MM.1S (cell line): ENCODE results near the gene LTBP4.

Experiments
- DNase-seq: peaks from one replicate; pipeline ENCODE4 v3.0.0-alpha.2; 2015
- H2AFZ ChIP-seq: fragments of 300-600 bp; sonication (generic); 2 replicates; pipeline ENCODE4 v1.6.0; 2016; ENCODE audit warnings: antibody characterized with exemption, low read length
- H3F3A ChIP-seq: fragments of 300-600 bp; sonication (generic); 2 replicates; pipeline ENCODE4 v1.6.1; 2016; ENCODE audit warnings: mild to moderate bottlenecking, antibody characterized with exemption, low read length, moderate library complexity, mixed read lengths; ENCODE audit not compliant: insufficient read depth
- H3K27ac ChIP-seq: fragments of 300-600 bp; sonication (generic); 2 replicates; pipeline ENCODE4 v1.5.1; 2016; ENCODE audit warnings: mild to moderate bottlenecking, low read length
- H3K27me3 ChIP-seq: fragments of 300-600 bp; sonication (generic); replicated peaks from 2 replicates; pipeline ENCODE4 v1.6.0; 2016; ENCODE audit warnings: low read length; ENCODE audit not compliant: insufficient read depth
- H3K36me3 ChIP-seq: fragments of 300-600 bp; sonication (generic); replicated peaks from 2 replicates; pipeline ENCODE4 v1.6.1; 2016; ENCODE audit warnings: mild to moderate bottlenecking, low read length, mixed read lengths; ENCODE audit not compliant: insufficient read depth
- H3K4me1 ChIP-seq: fragments of 300-600 bp; sonication (generic); 2 replicates; pipeline ENCODE4 v1.6.1; 2016; ENCODE audit warnings: low read length, mixed read lengths
- H3K4me2 ChIP-seq: fragments of 300-600 bp; sonication (generic); 2 replicates; pipeline ENCODE4 v1.6.0; 2016; ENCODE audit warnings: low read depth, low read length
- H3K4me3 ChIP-seq: fragments of 300-600 bp; sonication (generic); 2 replicates; pipeline ENCODE4 v1.5.1; 2016; ENCODE audit warnings: low read length, mixed read lengths
- H3K79me2 ChIP-seq: fragments of 300-600 bp; sonication (generic); 2 replicates; pipeline ENCODE4 v1.6.1; 2016; ENCODE audit warnings: mixed run types, low read length, mixed read lengths
- H3K9ac ChIP-seq: fragments of 300-600 bp; sonication (generic); 2 replicates; pipeline ENCODE4 v1.6.1; 2016; ENCODE audit warnings: low read length, mixed read lengths
- H3K9me2 ChIP-seq: fragments of 300-600 bp; sonication (generic); replicated peaks from 2 replicates; pipeline ENCODE4 v1.6.1; 2016; ENCODE audit warnings: mild to moderate bottlenecking, low read length, mixed read lengths; ENCODE audit not compliant: insufficient read depth
- H3K9me3 ChIP-seq: fragments of 300-600 bp; sonication (generic); replicated peaks from 2 replicates; pipeline ENCODE4 v1.6.1; 2016; ENCODE audit warnings: mild to moderate bottlenecking, low read length, mixed read lengths; ENCODE audit not compliant: insufficient read depth
- H4K20me1 ChIP-seq: fragments of 300-600 bp; sonication (generic); 2 replicates; pipeline ENCODE4 v1.6.1; 2016; ENCODE audit warnings: mild to moderate bottlenecking, low read length, moderate library complexity, mixed read lengths; ENCODE audit not compliant: insufficient read depth
- EZH2 ChIP-seq: fragments of 300-600 bp; sonication (generic); optimal IDR thresholded peaks from 2 replicates; pipeline ENCODE3; 2017; ENCODE audit warnings: low read depth, mild to moderate bottlenecking, antibody characterized with exemption, low read length, mixed read lengths
- EZH2phosphoT487 ChIP-seq: fragments of 300-600 bp; sonication (generic); IDR thresholded peaks from 2 replicates; pipeline ENCODE4 v1.6.1; 2018; ENCODE audit warnings: antibody characterized with exemption, low read length
- TF ChIP-seq, protein P1 (sequence below): fragments of 300-600 bp; sonication (generic); IDR thresholded peaks from 2 replicates; pipeline ENCODE4 v1.5.1; 2016; ENCODE audit warnings: antibody characterized with exemption, low read length, mixed read lengths

Gene LTBP4

DNA sequence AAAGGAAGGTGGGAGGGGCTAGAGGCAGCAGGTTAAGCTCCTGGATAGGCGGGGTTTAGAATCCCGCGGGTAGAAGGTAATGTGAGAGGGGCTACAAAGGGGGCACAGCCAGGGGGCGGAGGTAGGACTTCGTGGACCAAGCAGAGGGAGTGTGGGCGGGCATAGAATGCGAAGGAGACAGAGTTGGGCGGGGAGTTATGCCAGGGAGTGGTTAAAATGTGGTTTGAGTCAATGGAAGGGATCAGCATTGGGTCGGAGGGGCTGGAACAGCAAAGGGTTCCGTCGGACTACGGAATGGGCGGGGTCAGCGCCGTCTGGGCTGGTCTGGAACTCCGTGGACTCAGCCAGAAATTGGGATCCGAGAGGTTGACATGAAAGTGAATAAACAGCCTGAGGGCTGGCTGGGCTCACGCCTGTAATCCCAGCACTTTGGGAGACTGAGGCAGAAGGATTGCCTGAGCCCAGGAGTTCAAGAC lies 3.0 kb downstream of the LTBP4 start:
- Histone ChIP-seq H3K9ac (no peak overlapping the region), H3K4me3 (peak overlapping the region; percentile 87; the same call in 1 of the 2 replicates), H3K27me3 (peaks cover 25% of the 10 kb centered on the region), H4K20me1 (no peaks in the 10 kb centered on the region), H3K79me2 (no peaks in the 10 kb centered on the region), H3K27ac (no peak overlapping the region), H3K9me2 (no peaks in the 10 kb centered on the region), H3K4me1 (peaks cover 35% of the 10 kb centered on the region), H3K9me3 (no peaks in the 10 kb centered on the region), H3K36me3 (no peaks in the 10 kb centered on the region), H3F3A (peaks cover 36% of the 10 kb centered on the region), H2AFZ (peak overlapping the region; percentile 98), H3K4me2 (peak overlapping the region; percentile 99; the same call in 1 of the 2 replicates)
- TF ChIP-seq, protein P1, sequence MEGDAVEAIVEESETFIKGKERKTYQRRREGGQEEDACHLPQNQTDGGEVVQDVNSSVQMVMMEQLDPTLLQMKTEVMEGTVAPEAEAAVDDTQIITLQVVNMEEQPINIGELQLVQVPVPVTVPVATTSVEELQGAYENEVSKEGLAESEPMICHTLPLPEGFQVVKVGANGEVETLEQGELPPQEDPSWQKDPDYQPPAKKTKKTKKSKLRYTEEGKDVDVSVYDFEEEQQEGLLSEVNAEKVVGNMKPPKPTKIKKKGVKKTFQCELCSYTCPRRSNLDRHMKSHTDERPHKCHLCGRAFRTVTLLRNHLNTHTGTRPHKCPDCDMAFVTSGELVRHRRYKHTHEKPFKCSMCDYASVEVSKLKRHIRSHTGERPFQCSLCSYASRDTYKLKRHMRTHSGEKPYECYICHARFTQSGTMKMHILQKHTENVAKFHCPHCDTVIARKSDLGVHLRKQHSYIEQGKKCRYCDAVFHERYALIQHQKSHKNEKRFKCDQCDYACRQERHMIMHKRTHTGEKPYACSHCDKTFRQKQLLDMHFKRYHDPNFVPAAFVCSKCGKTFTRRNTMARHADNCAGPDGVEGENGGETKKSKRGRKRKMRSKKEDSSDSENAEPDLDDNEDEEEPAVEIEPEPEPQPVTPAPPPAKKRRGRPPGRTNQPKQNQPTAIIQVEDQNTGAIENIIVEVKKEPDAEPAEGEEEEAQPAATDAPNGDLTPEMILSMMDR, result no peak
- no peak for TF ChIP-seq EZH2
- no peak for DNase-seq

DNA sequence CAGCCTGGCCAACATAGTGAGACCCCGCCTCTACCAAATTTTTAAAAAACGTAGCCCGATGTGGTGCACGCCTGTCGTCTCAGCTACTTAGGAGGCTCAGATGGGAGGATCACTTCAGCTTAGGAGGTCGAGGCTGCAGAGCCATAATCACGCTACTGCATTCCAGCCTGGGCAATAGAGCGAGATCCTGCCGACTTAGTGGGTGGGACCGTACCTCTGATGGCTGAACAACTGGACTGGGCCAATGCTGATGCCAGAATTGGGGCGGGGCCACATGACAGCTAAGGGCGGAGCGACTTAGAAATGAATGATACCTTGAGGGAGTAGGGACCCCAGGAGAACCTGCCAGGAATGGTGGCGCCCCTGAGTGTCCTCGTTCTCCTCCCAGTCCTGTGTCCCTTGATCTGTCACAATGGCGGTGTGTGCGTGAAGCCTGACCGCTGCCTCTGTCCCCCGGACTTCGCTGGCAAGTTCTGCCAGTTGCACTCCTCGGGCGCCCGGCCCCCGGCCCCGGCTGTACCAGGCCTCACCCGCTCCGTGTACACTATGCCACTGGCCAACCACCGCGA lies 3.6 kb downstream of the LTBP4 start:
- Histone ChIP-seq H3K27me3 (peaks cover 19% of the 10 kb centered on the region), H3K27ac (peak overlapping the region; percentile 79), H3K4me3 (peak overlapping the region; percentile 87), H3K9ac (peak overlapping the region; percentile 65; the same call in 1 of the 2 replicates), H3F3A (peaks cover 31% of the 10 kb centered on the region), H3K36me3 (no peaks in the 10 kb centered on the region), H3K9me3 (no peaks in the 10 kb centered on the region), H3K4me1 (peaks cover 30% of the 10 kb centered on the region), H4K20me1 (no peaks in the 10 kb centered on the region), H3K79me2 (no peaks in the 10 kb centered on the region), H3K9me2 (no peaks in the 10 kb centered on the region), H3K4me2 (peak overlapping the region; percentile 99), H2AFZ (peak overlapping the region; percentile 98)
- TF ChIP-seq EZH2phosphoT487, result no peak
- no peak for TF ChIP-seq EZH2
- TF ChIP-seq, protein P1, result no peak
- DNase-seq, result peak; percentile 40

DNA sequence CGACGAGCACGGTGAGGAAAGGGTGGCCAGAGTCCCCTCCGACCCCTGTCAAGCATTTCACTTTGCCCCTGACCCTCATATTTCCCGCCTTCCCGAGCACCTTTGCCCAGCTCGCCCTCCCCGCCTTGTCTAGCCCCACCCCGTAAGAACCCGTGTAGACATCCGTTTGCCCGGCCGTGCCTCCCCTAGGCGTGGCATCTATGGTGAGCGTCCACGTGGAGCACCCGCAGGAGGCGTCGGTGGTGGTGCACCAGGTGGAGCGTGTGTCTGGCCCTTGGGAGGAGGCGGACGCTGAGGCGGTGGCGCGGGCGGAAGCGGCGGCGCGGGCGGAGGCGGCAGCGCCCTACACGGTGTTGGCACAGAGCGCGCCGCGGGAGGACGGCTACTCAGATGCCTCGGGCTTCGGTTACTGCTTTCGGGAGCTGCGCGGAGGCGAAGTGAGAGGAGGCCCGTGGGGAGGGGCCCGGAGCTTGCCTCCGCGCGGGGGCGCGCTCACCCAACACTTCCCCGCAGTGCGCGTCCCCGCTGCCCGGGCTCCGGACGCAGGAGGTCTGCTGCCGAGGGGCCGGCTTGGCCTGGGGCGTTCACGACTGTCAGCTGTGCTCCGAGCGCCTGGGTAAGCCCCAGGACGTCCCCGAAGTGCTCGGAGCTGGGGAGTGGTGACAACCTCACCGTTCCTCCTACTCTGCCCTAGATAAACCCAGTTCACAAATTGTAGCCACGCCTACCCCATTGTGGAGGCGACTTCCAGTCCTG lies 4.2 kb downstream of the LTBP4 start:
- no peaks in the 10 kb centered on the region for H3K9me2 ChIP-seq
- H3K4me2 ChIP-seq, result peak overlapping the region; percentile 99
- H3K9ac ChIP-seq, result peak overlapping the region; percentile 65
- peak overlapping the region; percentile 79 for H3K27ac ChIP-seq
- peaks cover 27% of the 10 kb centered on the region for H3F3A ChIP-seq
- H3K4me1 ChIP-seq, result peaks cover 31% of the 10 kb centered on the region
- peak; percentile 97 for DNase-seq
- peak overlapping the region; percentile 87 for H3K4me3 ChIP-seq
- H2AFZ ChIP-seq, result peak overlapping the region; percentile 98
- no peaks in the 10 kb centered on the region for H4K20me1 ChIP-seq
- H3K27me3 ChIP-seq, result peaks cover 13% of the 10 kb centered on the region
- TF ChIP-seq EZH2 (no peak), EZH2phosphoT487 (no peak)
- TF ChIP-seq, protein P1, result no peak; the same call in 1 of the 2 replicates
- no peaks in the 10 kb centered on the region for H3K36me3 ChIP-seq
- H3K9me3 ChIP-seq, result no peaks in the 10 kb centered on the region
- H3K79me2 ChIP-seq, result no peaks in the 10 kb centered on the region
